Stimulated activated effector memory CD8-positive, alpha-beta T cell treated with anti-CD3 and anti-CD28 coated beads, Interleukin-12 subunit alpha, Interleukin-12 subunit beta, amount 100 ng/mL, for 72 hours (primary cell): ENCODE measurements around the gene ETV6.
A peak's percentile ranks its signal among the peaks of the same experiment; 100 is the strongest.

Experiments used
- ATAC-seq: fragments of 150-1000 bp; cut with Tn5 transposase; 2 replicates; pipeline ENCODE4 v1.10.0; 2021
- DNase-seq, 2 donors: peaks; one replicate each; pipeline ENCODE4 v3.0.0; 2021 to 2022; ENCODE audit warnings: low spot score in 2 of 2
- H3K27ac Mint-ChIP-seq: one replicate; pipeline ENCODE4 v1.8.0; 2022; ENCODE audit warnings: mild to moderate bottlenecking, mixed read lengths
- H3K36me3 Mint-ChIP-seq: one replicate; pipeline ENCODE4 v1.8.0; 2022; ENCODE audit warnings: mild to moderate bottlenecking, mixed read lengths
- H3K4me1 Mint-ChIP-seq: one replicate; pipeline ENCODE4 v1.8.0; 2022; ENCODE audit warnings: mixed read lengths
- H3K4me3 Mint-ChIP-seq: one replicate; pipeline ENCODE4 v1.8.0; 2022; ENCODE audit warnings: mild to moderate bottlenecking, mixed read lengths
- H3K9me3 Mint-ChIP-seq: one replicate; pipeline ENCODE4 v1.8.0; 2022; ENCODE audit warnings: mixed read lengths

Gene ETV6

DNA sequence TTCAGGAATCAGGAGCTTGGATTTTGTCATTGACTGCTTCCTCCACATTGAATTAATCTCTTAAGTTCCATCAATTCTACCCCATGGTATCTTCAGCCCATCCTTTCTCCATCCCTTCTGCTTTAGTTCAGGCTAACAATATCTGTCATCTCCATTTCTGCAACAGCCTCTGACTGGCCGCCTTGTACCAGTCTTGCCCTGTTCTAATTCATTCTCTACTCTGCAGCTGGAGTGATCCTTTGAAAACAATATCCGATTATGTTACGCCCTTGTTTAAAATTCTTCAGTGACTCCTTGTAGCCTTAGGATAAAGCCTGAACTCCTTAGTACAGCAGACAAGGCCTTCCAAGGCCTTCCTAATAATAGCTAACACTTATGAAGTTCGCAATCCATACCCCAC lies 170.2 kb downstream of the ETV6 start:
- ATAC-seq (no peak), DNase-seq (no peak)
- H3K36me3 Mint-ChIP-seq = peaks cover 26% of the 10 kb centered on the region
- no peak overlapping the region for H3K27ac Mint-ChIP-seq
- peaks cover 2% of the 10 kb centered on the region for H3K9me3 Mint-ChIP-seq
- H3K4me3 Mint-ChIP-seq = no peak overlapping the region
- H3K4me1 Mint-ChIP-seq = peaks cover 16% of the 10 kb centered on the region

DNA sequence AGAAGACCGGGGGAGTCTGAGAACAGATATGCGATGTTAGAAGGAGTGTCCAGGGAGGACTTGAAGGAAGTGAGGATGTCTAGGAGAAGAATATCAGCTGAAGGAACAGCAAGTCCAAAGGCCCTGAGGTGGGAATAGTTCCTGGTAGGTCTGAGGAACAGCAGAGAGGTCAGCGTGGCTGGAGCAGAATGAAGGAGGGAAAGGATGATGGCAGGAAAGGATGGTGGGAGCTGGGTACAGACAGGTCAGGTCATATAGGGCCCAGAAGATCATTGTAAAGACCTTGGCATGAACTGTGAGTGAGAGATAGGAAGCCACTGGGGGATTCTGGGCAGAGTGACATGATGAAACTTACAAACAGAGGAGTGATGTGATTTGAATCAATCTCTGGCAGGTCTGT lies 171.0 kb downstream of the ETV6 start:
- peaks cover 25% of the 10 kb centered on the region for H3K36me3 Mint-ChIP-seq
- ATAC-seq = no peak
- no peak for DNase-seq
- no peak overlapping the region for H3K4me3 Mint-ChIP-seq
- H3K4me1 Mint-ChIP-seq = peaks cover 22% of the 10 kb centered on the region
- H3K27ac Mint-ChIP-seq = no peak overlapping the region
- peaks cover 2% of the 10 kb centered on the region for H3K9me3 Mint-ChIP-seq

GRCh38 chr12:11821386-11822080 lies 172.1 kb downstream of the ETV6 start:
- ATAC-seq = no peak
- no peak for DNase-seq
- peaks cover 25% of the 10 kb centered on the region for H3K36me3 Mint-ChIP-seq
- H3K27ac Mint-ChIP-seq = no peak overlapping the region
- H3K9me3 Mint-ChIP-seq = peaks cover 2% of the 10 kb centered on the region
- peaks cover 31% of the 10 kb centered on the region for H3K4me1 Mint-ChIP-seq
- peak overlapping the region; percentile 33 for H3K4me3 Mint-ChIP-seq

GRCh38 chr12:11822081-11822834 lies 172.8 kb downstream of the ETV6 start:
- Mint-ChIP-seq H3K4me3 (peak overlapping the region; percentile 33), H3K4me1 (peaks cover 38% of the 10 kb centered on the region)
- peak; percentile 79 for ATAC-seq

DNA sequence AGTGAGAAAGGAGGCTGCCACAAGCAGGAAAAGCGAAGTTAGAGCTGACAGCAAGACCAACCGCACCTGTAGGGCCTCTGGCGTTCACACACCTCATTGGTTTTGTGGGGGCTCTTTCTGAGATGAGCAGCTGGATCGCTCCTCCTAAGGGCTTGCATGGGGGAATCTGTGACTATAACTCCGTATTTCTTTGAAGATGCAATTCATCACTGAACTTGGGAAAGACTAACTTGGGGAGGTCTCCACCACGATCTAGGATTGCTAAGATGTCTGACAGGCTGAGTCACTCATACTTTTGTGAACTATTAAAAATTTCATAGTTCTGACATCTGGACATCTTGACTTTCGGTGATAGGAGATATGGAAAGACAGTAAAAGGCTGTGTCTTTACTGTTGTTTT lies 173.6 kb downstream of the ETV6 start:
- no peak overlapping the region for H3K4me3 Mint-ChIP-seq
- peaks cover 17% of the 10 kb centered on the region for H3K36me3 Mint-ChIP-seq
- peaks cover 2% of the 10 kb centered on the region for H3K9me3 Mint-ChIP-seq
- H3K27ac Mint-ChIP-seq = no peak overlapping the region
- no peak for ATAC-seq
- H3K4me1 Mint-ChIP-seq = peaks cover 34% of the 10 kb centered on the region
- no peak for DNase-seq

More at GRCh38 chr12:11822081-11822834, 172.8 kb downstream of the ETV6 start:
- peaks cover 25% of the 10 kb centered on the region for H3K36me3 Mint-ChIP-seq
- peaks cover 2% of the 10 kb centered on the region for H3K9me3 Mint-ChIP-seq
- DNase-seq = peak in 1 of 2 donors; percentile 10
- no peak overlapping the region for H3K27ac Mint-ChIP-seq

GRCh38 chr12:11823593-11823992 lies 174.1 kb downstream of the ETV6 start:
- peak overlapping the region; percentile 48 for H3K27ac Mint-ChIP-seq
- no peak overlapping the region for H3K4me3 Mint-ChIP-seq
- no peak for ATAC-seq
- DNase-seq = no peak
- H3K9me3 Mint-ChIP-seq = peaks cover 2% of the 10 kb centered on the region
- peaks cover 33% of the 10 kb centered on the region for H3K4me1 Mint-ChIP-seq
- peaks cover 15% of the 10 kb centered on the region for H3K36me3 Mint-ChIP-seq

GRCh38 chr12:11824069-11824468 lies 174.6 kb downstream of the ETV6 start:
- DNase-seq (no peak), ATAC-seq (no peak)
- H3K4me1 Mint-ChIP-seq = peaks cover 33% of the 10 kb centered on the region
- peaks cover 15% of the 10 kb centered on the region for H3K36me3 Mint-ChIP-seq
- H3K4me3 Mint-ChIP-seq = no peak overlapping the region
- peak overlapping the region; percentile 48 for H3K27ac Mint-ChIP-seq
- peaks cover 2% of the 10 kb centered on the region for H3K9me3 Mint-ChIP-seq

- peaks cover 15% of the 10 kb centered on the region for H3K36me3 Mint-ChIP-seq
- ATAC-seq (no peak), DNase-seq (no peak)
- H3K9me3 Mint-ChIP-seq = peaks cover 2% of the 10 kb centered on the region
- no peak overlapping the region for H3K4me3 Mint-ChIP-seq
- H3K27ac Mint-ChIP-seq = peak overlapping the region; percentile 64
- peaks cover 33% of the 10 kb centered on the region for H3K4me1 Mint-ChIP-seq
Observed at GRCh38 chr12:11824736-11825135, 175.3 kb downstream of the ETV6 start.

GRCh38 chr12:11825278-11825677 lies 175.8 kb downstream of the ETV6 start:
- Mint-ChIP-seq H3K27ac (peak overlapping the region; percentile 64), H3K9me3 (peaks cover 2% of the 10 kb centered on the region), H3K36me3 (peaks cover 15% of the 10 kb centered on the region), H3K4me1 (peaks cover 33% of the 10 kb centered on the region), H3K4me3 (no peak overlapping the region)
- DNase-seq = no peak
- ATAC-seq = no peak

- ATAC-seq (peak; percentile 31), DNase-seq (no peak)
- Mint-ChIP-seq H3K27ac (peak overlapping the region; percentile 71), H3K36me3 (peaks cover 15% of the 10 kb centered on the region), H3K4me1 (peaks cover 33% of the 10 kb centered on the region), H3K9me3 (peaks cover 2% of the 10 kb centered on the region), H3K4me3 (no peak overlapping the region)
Observed at GRCh38 chr12:11826574-11826973, 177.1 kb downstream of the ETV6 start.

- no peaks in the 10 kb centered on the region for H3K9me3 Mint-ChIP-seq
- no peak for DNase-seq
- H3K36me3 Mint-ChIP-seq = peaks cover 16% of the 10 kb centered on the region
- ATAC-seq = no peak
- peak overlapping the region; percentile 71 for H3K27ac Mint-ChIP-seq
- no peak overlapping the region for H3K4me3 Mint-ChIP-seq
- H3K4me1 Mint-ChIP-seq = peaks cover 40% of the 10 kb centered on the region
Observed at GRCh38 chr12:11827091-11828061, 177.9 kb downstream of the ETV6 start.

- Mint-ChIP-seq H3K27ac (no peak overlapping the region), H3K4me3 (no peak overlapping the region), H3K4me1 (peaks cover 47% of the 10 kb centered on the region), H3K9me3 (no peaks in the 10 kb centered on the region), H3K36me3 (peaks cover 9% of the 10 kb centered on the region)
- DNase-seq (no peak), ATAC-seq (no peak)
Observed at GRCh38 chr12:11829764-11830194, 180.3 kb downstream of the ETV6 start.

- no peak for ATAC-seq
- H3K4me3 Mint-ChIP-seq = no peak overlapping the region
Observed at GRCh38 chr12:11830307-11830801, 180.9 kb downstream of the ETV6 start.

DNA sequence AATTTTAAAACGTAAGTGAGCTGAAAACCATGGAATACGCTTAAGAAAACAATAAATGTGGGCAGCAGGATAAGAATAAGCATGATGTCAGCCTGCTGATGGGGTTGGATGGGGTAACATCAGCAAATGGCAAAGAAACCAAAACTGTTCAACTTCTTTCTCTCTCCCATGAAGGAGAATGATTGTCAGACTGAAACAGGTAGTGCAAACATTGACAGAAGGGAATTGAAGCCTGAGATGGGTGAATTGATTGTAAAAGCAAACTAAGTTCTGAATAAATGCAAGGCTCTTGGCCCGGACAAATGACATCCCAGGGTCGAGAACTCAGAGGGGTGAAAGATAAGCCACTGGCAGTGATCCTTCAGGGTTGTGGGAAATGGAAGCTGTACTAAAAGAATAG lies 182.6 kb downstream of the ETV6 start:
- Mint-ChIP-seq H3K27ac (peak overlapping the region; percentile 20), H3K4me1 (peaks cover 45% of the 10 kb centered on the region), H3K4me3 (no peak overlapping the region), H3K9me3 (no peaks in the 10 kb centered on the region), H3K36me3 (peaks cover 26% of the 10 kb centered on the region)
- ATAC-seq (no peak), DNase-seq (no peak)

More at GRCh38 chr12:11830307-11830801, 180.9 kb downstream of the ETV6 start:
- H3K27ac Mint-ChIP-seq = no peak overlapping the region
- peaks cover 47% of the 10 kb centered on the region for H3K4me1 Mint-ChIP-seq
- no peak for DNase-seq
- no peaks in the 10 kb centered on the region for H3K9me3 Mint-ChIP-seq
- peaks cover 11% of the 10 kb centered on the region for H3K36me3 Mint-ChIP-seq
